ENCODE data around the gene BICDL2. TPM values are rescaled to one million over a fixed set of nuclear protein-coding genes. Genes with fewer than 3 reads are reported as not detected.
A peak's percentile ranks its signal among the peaks of the same experiment; 100 is the strongest.
"Not testable (repeated sequence)": the region's sequence is repeated elsewhere in the genome, so short reads cannot be mapped to it uniquely, and the experiment has no call there.

BICDL2 gene
- total and polyA plus RNA-seq, 9 of the 15 experiments (the other 6 are each of a cell fraction or from before 2014, with no cell fraction given) = 0.09 to 0.28 (median 0.09) TPM; not detected in 6

DNA sequence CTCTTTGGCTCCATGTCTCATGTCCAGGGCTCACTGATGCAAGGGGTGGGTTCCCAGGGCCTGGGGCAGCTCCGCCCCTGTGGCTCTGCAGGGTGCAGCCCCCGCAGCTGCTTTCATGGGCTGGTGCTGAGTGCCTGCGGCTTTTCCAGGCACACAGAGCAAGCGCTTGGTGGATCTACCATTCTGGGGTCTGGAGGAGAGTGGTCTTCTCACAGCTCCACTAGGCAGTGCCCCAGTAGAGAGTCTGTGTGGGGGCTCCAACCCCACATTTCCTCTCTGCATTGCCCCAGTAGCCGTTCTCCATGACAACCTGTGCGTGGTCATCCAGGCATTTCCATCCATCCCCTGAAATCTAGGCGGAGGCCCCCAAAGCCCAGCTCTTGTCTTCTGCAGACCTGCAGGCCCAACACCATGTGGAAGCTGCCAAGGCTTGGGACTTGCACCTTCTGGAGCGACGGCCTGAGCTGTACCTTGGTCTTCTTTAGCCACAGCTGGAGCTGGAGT lies 33.9 kb upstream of the BICDL2 start (continued):
- TF ChIP-seq ASH1L (IDR thresholded peaks at IDR 0.05; ENCODE audit: borderline replicate concordance, low read depth, partially characterized antibody) (no peak), SUPT5H (IDR thresholded peaks at IDR 0.05) (no peak), NELFE (IDR thresholded peaks at IDR 0.05; ENCODE audit: insufficient read depth, insufficient read length) (no peak)

GRCh38 chr16:3069146-3069545 lies 32.4 kb upstream of the BICDL2 start:
- H3K36me3 ChIP-seq (ENCODE audit: control insufficient read depth, insufficient read depth, low read length); BruUV-seq (replicated peaks); FAIRE-seq; H4K20me1 ChIP-seq (replicated peaks; ENCODE audit: control insufficient read depth, insufficient read depth, low read length); H3K4me3 ChIP-seq; H3K9me3 ChIP-seq (replicated peaks; ENCODE audit: control insufficient read depth, insufficient read depth, low read depth, low read length); DNase-seq (ENCODE audit: extremely low read depth in 1 of 4, low spot score in 3 of 4); H3K27me3 ChIP-seq (ENCODE audit: control insufficient read depth in 2 of 2, insufficient read depth in 2 of 2, low read length in 2 of 2); CTCF ChIA-PET (ENCODE audit: low intra/inter-chr PET ratio); in situ Hi-C loops (cut with MboI); H3K9me1 ChIP-seq (ENCODE audit: control insufficient read depth, insufficient read depth, low read length); H3K4me2 ChIP-seq (ENCODE audit: insufficient read depth, low read length); H3K9ac ChIP-seq (ENCODE audit: insufficient read depth in 1 of 2, low read depth in 2 of 2, low read length in 2 of 2); intact Hi-C loops (cut with micrococcal nuclease); H3K79me2 ChIP-seq (ENCODE audit: control insufficient read depth, insufficient read depth, low read length); H3K27ac ChIP-seq (ENCODE audit: extremely low read depth, low read depth, low read length); ATAC-seq: not testable (repeated sequence)
- 58% methylated on average over 6 of the region's 11 CpGs for WGBS (ENCODE audit: insufficient coverage, low coverage, missing lambda C conversion rate)
- POLR2A ChIA-PET = interaction anchor here (0.5 kb wide), 1 partner anchor 170 kb away, joined by 3 read pairs; no protein-coding TSS in a partner anchor
- H3K4me1 ChIP-seq (replicated peaks in 1 of 2; ENCODE audit: control insufficient read depth in 2 of 2, insufficient read depth in 2 of 2, low read length in 2 of 2) = peaks cover 8 to 41% of the 10 kb centered on the region in 2 experiments; a peak in 4 of 5 replicates
- H2AFZ ChIP-seq (ENCODE audit: low read depth, low read length) = 0 out of 2 replicates have a peak overlapping the region, but pooled peaks have one; percentile 4

DNA sequence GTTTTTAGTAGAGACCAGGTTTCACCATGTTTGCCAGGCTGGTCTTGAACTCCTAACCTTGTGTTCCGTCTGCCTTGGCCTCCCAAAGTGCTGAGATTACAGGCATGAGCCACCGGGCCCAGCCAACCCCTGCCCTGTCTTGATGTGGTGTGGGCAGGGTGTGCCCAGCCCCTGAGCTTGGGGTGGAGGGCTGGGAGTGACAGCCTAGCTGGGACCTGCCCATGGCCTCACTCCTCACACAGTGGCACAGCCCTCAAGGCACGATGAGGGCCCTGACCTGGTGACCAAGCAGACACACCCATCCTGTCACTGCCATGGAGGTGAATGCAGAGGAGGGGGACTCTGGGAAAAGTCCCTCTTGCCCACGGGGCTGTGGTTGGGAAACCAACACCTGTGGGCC lies 31.7 kb upstream of the BICDL2 start:
- CTCF ChIA-PET (ENCODE audit: low intra/inter-chr PET ratio) = no interaction called here

More for the DNA sequence above, 31.7 kb upstream of the BICDL2 start:
- intact Hi-C loops (cut with micrococcal nuclease) (no loop called here), in situ Hi-C loops (cut with MboI) (no loop called here)
- Histone ChIP-seq H3K27ac (ENCODE audit: extremely low read depth, low read depth, low read length) (no peak overlapping the region), H3K4me2 (ENCODE audit: insufficient read depth, low read length) (no peak overlapping the region), H3K9ac (ENCODE audit: insufficient read depth in 1 of 2, low read depth in 2 of 2, low read length in 2 of 2) (peak overlapping the region in 1 of 2 experiments; percentile 58; a peak in 1 of 4 replicates), H3K9me1 (ENCODE audit: control insufficient read depth, insufficient read depth, low read length) (no peaks in the 10 kb centered on the region), H3K79me2 (ENCODE audit: control insufficient read depth, insufficient read depth, low read length) (no peaks in the 10 kb centered on the region), H3K4me3 (no peak overlapping the region), H3K9me3 (replicated peaks; ENCODE audit: control insufficient read depth, insufficient read depth, low read depth, low read length) (no peaks in the 10 kb centered on the region), H3K36me3 (ENCODE audit: control insufficient read depth, insufficient read depth, low read length) (no peaks in the 10 kb centered on the region), H3K4me1 (replicated peaks in 1 of 2; ENCODE audit: control insufficient read depth in 2 of 2, insufficient read depth in 2 of 2, low read length in 2 of 2) (peaks cover 8 to 41% of the 10 kb centered on the region in 2 experiments; a peak in 4 of 5 replicates), H2AFZ (ENCODE audit: low read depth, low read length) (no peak overlapping the region), H3K27me3 (ENCODE audit: control insufficient read depth in 2 of 2, insufficient read depth in 2 of 2, low read length in 2 of 2) (peaks cover 0 to under 1% of the 10 kb centered on the region in 2 experiments; a peak in 1 of 5 replicates), H4K20me1 (replicated peaks; ENCODE audit: control insufficient read depth, insufficient read depth, low read length) (no peaks in the 10 kb centered on the region)
- POLR2A ChIA-PET = interaction anchor here (0.5 kb wide), 1 partner anchor 169 kb away, joined by 3 read pairs; no protein-coding TSS in a partner anchor
- FAIRE-seq (no peak), ATAC-seq (no peak), DNase-seq (ENCODE audit: extremely low read depth in 1 of 4, low spot score in 3 of 4) (no peak)
- 53% methylated on average over 4 of the region's 4 CpGs for WGBS (ENCODE audit: insufficient coverage, low coverage, missing lambda C conversion rate)
- TF ChIP-seq HMGXB4 (CRISPR knock-in tag; IDR thresholded peaks at IDR 0.05) (no peak), ZNF12 (CRISPR knock-in tag; IDR thresholded peaks at IDR 0.05) (no peak)
- no TSS peak for BruUV-seq (replicated peaks)

All from K562 (cell line).